GM21717 (cell line): ENCODE results near the gene MGAT5.
"Not testable (repeated sequence)": the region's sequence is repeated elsewhere in the genome, so short reads cannot be mapped to it uniquely, and the experiment has no call there.

Experiments used
- ATAC-seq: cut with Tn5 transposase; IDR thresholded peaks from one replicate; pipeline ENCODE4 v1.9.1; 2021; ENCODE audit warnings: mild to moderate bottlenecking, moderate library complexity; ENCODE audit not compliant: unreplicated experiment

MGAT5 gene

DNA sequence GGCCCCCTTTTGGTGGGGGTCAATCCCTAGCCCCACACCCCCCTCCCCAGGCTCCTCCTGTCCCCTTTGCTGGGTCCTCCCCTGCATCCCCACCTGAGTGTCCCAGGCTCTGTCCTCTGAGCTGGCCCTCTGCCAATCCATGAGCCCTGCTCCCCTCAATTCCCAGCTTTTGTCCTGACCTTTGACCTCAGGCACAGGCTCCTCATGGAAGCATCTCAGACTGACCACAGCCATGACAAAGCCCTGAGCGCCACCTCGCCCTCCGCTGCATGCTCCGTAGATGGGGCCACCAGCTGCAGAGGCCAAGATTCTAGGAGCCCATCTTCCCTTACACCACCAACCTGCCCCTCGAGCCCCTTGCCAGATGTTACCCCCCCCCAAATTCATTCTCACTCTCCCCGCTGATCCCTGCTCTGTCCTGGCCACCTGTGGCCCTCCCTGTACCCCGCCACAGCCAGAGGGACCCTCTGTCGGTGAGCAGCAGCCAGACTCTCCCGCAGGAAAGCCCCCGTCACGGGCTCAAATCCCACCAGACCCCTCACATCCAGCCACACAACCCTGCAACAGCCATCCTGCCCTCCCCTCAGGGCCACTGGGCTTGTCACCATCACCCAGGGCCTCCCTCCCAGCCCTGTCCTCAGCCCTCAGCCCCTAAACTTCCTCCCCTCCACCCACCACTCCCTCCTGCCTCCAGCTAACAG is 206.0 kb downstream of the MGAT5 start:
- no peak for ATAC-seq

DNA sequence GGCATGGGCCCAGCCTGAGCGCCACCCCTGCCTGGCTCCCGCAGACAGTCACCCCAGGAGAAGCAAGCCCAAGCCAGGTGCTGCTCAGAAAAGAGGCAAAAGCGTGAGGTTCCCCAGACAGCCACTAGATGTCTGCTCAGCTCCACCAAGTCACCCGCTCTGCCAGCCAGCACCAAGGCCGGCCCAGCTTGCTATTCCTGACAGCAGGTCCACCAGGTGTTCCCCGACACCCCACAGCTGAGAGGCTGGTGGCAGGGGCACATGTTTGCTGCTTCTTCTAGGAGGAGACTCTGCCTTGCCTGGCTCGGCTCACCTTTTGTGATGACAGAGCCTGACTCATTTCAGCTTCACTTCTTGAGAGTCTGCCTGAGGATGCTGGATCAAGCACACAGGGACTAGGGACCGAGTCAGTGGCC is 206.7 kb downstream of the MGAT5 start:
- ATAC-seq, result peak; percentile 86

DNA sequence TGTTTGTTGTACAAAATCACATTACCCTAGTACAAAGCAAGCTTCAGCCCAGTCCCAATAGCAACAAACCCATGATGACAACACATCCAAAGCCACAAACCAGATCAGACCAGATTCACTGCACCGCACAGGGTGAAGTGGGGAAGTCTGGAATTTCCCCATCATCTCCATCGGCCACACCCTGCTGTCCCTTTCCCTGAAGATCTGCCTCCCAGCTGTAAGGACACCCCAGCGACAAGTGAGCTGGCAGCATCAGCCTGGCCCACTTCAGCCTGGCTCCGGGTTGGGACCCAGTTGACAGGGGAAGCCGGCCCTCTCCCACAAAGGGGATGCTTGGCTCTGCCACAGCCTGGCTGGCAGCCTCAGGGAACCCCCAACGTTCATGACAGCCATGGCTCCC is 207.6 kb downstream of the MGAT5 start:
- ATAC-seq, result no peak

DNA sequence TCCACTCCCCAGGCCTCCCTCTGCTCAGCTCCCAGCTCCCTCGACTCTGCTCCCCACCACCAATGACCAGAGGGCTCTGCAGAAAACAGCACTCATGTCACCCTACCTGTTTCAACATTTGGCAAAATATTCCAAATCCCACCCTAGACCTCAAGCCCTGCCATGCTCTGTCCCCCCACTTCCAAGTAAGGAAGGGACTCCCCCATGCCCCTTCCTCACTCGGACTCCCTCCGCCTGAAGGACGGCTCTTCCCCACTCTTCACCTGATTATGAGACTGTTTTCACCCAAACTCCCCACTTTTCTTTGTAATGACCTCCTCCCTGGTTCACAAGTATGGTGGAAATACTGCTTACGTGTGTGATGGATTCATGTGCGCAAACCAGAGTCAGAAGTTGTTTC is 208.4 kb downstream of the MGAT5 start:
- no peak for ATAC-seq

DNA sequence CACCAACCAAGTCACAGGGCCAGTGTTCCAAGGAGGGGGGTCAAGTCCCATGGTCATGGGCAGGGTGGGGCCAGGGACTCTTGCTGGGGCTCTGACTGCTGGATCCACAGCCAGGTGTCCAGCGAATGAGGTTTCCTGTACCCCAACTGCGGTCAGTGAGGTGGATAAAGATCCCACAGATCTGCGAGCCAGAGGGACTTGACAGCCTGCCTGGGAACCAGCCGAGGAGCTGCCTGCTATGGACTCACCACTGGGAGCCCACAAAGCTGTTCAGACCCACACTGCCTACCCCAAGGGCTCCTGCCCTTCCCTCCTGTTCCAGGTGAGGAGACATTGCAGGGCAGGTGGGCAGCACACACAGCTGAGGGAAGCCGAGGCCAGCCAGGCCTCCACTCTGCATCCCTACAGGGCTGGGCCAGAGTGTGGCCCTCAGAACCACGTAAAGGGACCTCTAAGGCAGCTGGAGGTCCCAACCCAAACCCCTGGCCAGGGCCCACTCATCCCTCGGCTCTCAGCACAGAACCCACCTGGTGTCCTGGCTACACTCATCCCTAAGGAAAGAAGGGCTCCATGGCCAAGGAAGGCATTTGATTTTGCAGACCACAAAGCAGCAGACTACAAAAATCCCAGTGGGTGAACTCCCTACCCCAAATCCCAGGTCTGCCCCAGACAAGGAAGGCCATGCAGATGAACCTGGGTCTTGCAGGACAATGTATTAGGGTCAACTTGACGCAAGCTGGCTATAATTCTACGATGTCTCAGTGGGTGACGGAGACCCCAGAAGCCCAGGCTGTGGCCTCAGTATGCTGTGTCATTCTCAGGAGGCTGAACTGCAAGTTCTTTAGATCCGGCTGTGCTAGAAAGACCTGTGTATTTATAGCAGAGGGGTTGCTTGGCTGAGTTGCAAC is 209.2 kb downstream of the MGAT5 start:
- no peak for ATAC-seq

DNA sequence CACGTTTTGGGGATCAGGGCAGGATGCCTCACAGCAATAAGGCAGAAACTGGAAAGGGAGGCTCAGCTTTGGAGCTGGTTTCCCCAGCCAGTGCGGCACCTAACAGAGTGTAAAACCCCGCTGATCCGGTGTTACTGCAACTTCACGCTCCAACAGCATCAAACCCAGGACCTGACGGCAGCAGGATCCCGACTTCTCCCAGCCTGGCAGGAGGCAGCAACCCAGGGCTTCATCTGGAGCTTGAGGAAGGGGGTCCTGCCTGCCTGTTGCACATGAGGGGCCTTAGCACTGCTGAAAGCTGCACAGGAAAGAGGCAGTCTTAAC is 209.8 kb downstream of the MGAT5 start:
- no peak for ATAC-seq

DNA sequence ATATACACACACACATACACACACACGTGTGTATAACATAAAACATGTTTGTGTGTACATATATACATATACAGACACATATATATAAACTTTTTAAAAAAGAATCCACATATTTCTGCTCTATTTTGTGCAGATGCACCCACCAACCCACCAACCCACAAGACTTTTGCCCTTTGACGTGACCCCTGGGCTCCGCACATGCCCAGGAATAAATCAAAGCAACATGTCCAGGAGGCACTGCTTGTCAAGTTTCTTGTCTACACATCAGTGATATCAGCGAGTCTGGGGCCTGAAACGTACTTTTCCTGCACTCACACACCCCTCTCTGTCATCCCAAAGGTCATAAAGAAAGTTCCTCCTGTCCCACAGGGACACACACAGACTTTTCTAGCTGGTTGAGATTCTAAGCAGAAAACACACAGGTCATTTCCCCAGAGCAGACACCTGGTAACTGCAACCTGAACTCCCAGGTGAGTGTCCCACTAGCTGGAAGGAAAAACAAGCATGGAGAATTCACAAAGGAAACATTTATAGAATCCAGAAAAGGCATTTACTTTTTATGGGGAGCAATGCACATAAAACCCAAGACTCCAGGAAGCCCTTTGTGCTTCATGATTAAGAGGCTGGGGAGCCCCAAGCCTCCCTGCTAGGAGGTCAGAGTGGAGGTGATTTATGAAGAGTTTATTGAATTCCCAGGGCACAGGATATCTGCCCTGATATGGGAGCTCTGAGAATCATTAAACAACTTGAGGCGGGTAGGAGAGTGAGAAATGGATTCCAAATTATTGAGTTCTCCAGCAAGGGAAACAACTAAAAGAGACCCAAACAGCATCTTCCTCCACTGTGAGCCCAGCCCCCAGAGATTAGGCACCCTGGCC is 211.6 kb downstream of the MGAT5 start:
- no peak for ATAC-seq

DNA sequence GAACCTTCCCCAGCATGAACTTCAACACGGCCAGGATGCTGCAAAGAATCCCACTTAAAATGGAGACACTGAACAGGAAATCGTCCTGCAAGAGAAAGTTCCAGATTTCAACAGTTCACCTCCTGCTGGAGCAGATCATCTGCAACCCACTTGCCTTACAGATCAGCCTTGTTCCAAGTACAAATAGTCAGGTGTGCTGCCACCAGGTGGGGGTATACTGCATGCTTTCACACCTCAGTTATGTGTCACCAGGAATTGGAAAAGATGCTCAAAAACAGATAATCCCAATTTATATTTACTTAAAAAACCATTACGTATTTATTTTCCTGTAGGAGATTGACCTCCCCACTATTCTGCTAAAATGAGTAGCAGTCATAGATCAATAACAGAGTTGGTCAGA is 212.3 kb downstream of the MGAT5 start:
- no peak for ATAC-seq

DNA sequence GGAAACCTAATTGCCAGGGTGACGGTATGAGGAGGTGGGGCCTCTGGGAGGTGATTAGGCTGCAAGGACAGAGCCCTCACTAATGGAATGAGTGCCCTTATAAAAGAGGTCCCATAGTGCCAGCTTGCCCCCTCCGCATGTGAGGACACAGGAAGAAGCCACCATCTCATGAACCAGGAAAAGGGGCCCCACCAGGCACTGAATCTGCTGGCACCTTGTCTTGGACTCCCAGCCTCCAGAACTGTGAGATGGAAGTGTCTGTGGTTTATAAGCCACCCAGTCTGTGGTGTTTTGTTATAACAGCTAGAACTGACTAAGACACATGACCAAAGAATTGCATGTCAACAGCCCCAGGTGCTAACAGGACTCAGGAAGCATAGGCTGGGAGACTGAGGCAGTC is 214.3 kb downstream of the MGAT5 start:
- no peak for ATAC-seq

DNA sequence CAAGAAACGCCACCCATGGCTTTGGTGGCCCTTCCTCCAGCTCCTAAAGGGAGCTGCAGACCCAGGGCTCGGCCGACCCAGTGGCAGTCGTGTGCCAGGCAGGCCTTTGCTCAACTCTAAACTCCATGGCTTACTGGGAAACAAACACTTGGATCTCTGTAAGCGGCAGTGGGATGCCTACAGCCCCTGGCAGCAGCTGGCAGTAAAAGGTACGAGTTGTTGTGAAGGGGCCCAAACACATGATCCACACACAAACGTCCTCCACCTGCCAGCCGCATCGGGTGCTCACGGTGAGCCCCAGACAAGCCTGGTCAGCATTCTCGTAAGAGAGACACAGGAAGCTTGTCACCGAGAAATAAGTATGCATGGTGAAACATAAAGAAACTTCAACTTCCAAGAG is 214.9 kb downstream of the MGAT5 start:
- ATAC-seq, result no peak

DNA sequence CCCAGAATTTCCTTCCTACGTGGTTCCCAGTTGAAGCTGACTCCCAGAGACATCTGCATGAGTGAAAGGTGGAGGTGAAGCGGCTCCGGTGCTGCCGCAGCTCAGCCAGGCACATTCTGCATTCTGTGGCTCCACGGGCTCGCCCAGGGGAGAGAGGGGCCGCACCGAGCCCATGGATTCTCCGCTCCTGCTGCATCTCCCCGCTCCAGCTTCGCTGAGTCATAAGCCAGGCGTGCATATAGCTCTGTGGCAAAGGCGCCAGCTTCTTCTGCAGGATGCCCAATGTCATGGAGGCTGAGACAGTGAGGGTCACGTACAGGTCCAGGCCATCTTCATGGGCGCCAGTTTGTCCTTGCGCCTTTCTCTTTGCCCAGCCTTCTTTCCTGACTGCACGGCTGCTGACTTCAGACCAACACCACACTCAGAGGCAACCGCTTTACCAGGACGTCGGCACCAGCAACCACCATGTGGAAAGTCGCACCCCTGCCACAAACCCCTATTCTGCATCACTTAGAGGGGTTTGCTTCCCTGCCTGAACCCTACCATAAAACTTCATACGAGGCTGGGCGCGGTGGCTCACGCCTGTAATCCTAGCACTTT is 215.7 kb downstream of the MGAT5 start:
- ATAC-seq, result no peak

DNA sequence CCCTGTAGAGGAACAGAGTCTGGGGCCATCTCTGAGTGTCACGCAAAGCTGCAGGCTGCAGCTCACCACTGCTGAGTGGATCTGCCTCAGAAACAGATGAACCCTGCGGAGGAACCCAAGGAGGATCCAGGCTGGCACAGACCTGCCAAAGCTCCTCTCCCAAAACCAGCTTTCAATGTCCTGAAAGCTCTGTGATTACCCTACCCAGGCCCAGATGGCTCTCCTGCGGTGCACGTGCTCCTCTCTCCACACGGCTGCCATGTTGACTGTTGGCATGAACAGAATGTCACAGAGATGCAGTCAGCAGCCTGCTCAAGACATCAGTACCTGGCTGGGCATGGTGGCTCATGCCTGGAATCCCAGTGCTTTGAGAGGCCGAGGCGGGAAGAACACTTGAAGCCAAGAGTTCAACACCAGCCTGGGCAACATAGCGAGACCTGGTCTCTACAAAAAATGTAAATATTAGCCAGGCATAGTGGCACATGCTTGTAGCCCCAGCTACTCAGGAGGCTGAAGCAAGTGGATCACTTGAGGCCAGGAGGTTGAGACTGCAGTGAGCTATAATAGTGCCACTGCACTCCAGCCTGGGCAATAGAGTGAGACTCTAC is 216.8 kb downstream of the MGAT5 start:
- ATAC-seq, result no peak

DNA sequence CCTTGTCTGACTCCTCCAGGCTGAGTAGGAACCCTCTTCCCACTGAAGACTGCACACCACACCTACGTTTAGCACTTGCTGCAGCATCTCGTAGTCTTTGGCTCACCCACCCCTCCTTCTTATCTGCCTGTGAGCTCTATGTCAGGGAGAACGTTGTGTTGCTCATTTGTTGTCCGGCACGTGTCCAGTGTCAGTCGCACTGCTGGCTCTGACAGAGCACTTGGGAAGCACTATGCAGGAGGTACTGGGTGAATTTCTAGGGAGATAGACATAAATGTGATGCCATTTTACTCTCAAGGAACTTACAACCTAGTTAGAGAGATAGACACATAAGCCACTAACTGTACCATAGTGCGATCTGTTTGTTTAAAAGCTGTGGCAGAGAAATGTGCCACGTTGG is 223.1 kb downstream of the MGAT5 start:
- not testable (repeated sequence) for ATAC-seq

DNA sequence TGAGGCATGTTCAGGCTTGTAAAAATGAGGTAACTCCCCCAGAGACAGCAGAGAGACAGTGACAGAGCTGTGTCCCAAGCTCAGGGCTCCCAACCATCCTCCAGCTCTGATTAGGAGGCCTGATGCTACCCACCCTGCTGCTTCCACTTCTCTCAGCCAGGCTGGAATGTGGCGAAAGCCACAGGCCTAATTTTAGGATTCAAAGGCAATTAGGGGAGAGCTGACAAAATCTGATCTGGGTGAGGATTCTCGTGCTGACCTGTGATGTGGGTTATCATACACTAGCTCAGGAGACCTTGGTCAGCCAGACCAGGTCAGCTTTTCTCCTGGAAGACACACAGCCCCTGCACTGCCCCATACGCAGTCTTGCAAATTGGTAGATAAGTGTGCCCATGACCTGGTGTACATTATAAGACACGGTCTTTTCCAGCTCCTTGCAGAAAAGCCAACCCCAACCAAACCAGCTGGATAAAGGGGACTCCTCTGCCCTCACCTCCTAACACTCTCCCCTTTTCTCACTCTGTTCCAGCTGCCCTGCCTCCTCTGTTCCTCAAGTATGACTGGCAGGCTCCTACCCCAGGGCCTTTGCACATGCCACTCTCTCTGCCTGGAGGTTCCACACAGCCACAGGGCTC is 225.9 kb downstream of the MGAT5 start:
- ATAC-seq, result no peak

DNA sequence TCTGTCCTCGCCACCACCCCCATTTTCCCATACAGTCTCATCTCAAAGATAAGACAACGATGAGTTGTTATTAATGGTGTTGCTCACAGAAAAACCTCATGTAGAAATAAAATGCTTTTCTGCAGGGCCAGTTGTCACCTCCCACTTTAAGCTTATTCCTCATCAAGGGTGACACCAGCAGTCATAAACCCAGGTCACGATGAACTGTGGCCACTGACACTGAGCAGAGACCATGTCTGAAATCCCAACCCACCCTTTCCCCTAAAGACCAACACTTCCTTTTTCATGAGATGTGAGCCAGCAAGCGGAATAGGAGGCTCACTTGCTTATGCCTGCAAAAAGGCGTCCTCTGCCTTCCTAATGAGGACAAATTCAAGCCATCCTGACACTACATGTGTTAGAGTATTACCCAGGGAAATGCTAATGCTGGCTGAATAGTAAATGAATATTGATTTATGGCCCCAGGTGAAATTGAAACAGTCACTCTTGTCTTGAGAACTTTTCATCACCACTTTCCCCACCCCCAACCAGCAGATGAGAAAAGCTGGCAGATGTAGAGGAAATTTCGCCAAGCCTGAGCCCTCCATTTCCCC is 228.4 kb downstream of the MGAT5 start:
- no peak for ATAC-seq

DNA sequence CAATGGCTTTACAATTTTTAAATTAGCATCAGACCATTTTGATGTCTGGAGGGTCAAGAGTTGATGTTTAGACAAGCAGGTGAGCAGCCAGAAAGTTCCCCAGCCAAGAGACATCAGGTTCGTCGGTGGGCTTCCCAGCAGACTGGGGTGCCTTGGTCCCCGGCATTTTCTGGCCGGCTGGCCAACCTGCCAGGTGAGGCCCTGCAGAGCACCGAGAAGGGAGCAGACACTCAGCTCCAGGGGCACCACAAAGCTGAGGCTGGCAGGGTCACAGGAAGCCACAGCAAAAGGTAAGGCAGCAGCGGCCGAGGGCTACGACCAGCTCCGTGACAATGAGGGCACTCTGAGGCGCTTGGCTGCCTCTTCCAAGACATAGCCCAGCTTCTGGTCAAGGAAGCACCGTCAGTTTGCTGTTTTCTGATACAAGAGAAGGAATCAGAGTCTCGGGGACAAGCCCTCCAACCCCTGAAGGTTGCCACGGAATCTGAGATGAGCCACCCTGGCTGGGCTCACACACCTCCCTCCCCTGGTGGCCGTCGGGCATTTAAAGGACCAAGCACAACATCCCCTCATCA is 229.0 kb downstream of the MGAT5 start:
- ATAC-seq, result no peak

DNA sequence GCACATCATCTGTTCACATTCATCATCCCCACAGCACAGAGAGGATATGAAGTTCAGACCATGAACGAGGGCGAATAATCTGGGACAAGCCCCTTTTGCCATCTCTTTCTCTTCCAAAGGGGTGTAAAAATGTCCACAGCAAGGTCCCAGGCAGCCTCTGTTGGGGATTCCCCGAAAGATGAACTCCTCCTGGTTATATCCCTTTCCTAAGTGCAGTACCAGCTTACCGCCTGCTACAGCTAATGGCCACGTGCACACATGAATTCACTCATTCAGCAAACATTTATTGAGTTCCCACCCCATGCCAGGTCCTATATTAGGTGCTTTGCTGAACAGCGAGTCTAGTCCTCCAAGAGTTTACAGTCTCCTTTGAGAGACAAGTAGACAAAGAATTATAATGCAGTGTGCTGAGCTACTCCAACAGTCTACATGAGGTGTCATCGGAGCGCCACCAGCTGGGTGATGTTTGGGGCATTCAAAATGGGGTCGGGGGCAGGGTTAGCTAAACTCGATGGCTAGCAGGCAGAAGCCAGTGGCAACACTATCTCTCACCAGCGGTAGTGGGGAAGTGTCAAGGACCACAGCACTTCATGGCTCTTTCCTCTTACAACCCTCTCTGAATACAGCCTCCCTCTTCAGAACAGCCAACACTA is 236.0 kb downstream of the MGAT5 start:
- no peak for ATAC-seq

DNA sequence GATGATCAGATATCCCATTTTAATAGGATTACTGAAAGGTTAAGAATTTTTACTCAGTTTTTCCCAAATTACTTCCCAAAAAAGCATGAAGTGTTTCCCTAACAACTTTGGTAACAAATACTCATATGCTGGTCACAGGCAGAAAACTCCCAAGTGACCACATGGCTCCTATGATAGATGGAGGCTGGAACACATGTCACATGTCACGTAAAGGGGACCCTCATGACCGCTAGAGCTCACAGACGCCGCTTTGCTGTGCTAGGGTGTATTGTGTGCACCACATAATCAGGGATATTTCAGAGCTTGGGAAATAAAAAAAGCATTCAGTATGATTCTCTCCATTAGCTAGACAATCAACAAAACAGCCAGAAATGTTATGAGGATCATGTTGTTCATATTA is 236.7 kb downstream of the MGAT5 start:
- ATAC-seq, result no peak

DNA sequence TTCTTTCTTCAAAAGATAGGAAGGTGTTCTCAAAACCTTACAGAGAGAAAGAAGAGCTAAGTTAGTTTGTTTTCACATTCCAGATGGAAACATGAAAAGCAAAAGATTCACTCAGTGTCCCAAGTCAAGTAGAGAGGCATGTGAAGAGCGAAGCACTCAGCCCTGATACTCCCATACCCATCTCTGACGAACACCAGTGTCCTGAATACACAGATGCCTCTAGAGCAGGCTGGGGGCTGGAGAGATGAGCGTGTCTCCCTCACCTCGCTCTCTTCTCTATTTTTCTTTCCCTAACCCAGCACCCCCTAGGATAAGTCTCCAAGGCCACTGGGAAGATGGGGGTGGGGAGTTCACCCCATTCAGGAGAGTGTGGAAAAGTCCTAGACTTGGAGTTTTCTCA is 237.2 kb downstream of the MGAT5 start:
- no peak for ATAC-seq
